WTC11 (cell line): ENCODE data around the gene PDGFRB. TPM values are rescaled to one million over a fixed set of nuclear protein-coding genes. Genes with fewer than 3 reads are reported as not detected.

Experiments
- ATAC-seq: fragments of 200-7000 bp; cut with Tn5 transposase; 2 replicates; pipeline ENCODE4 v1.10.0; 2021; ENCODE audit warnings: mild to moderate bottlenecking, moderate library complexity
- CTCF ChIA-PET: fragments of 300-600 bp; sonication (Branson Sonifier 250); formaldehyde crosslinking; loops from one replicate; lab custom pipeline; 2021; ENCODE audit warnings: antibody characterized with exemption; lab: Charles Lee
- POLR2A ChIA-PET: fragments of 350-600 bp; sonication (Branson Sonifier 250); formaldehyde crosslinking; loops from one replicate; lab custom pipeline; 2021; ENCODE audit warnings: antibody characterized with exemption; lab: Charles Lee
- DNase-seq: peaks from one replicate; pipeline ENCODE4 v3.0.0; 2021; ENCODE audit warnings: low spot score
- H3K27ac Mint-ChIP-seq: 2 replicates; pipeline ENCODE4 v1.8.0; 2021; ENCODE audit warnings: mixed read lengths
- H3K27me3 Mint-ChIP-seq: 2 replicates; pipeline ENCODE4 v1.8.0; 2021; ENCODE audit warnings: low read depth, mild to moderate bottlenecking, moderate library complexity, mixed read lengths
- H3K36me3 Mint-ChIP-seq: 2 replicates; pipeline ENCODE4 v1.8.0; 2021; ENCODE audit warnings: mixed read lengths
- H3K4me1 Mint-ChIP-seq: 2 replicates; pipeline ENCODE4 v1.8.0; 2022; ENCODE audit warnings: mixed read lengths
- H3K4me3 Mint-ChIP-seq: 2 replicates; pipeline ENCODE4 v1.8.0; 2021; ENCODE audit warnings: mild to moderate bottlenecking, moderate library complexity, mixed read lengths
- H3K9me3 Mint-ChIP-seq: 2 replicates; pipeline ENCODE4 v1.8.0; 2021; ENCODE audit warnings: mixed read lengths
- AFF4 ChIP-seq: sonication (generic); formaldehyde crosslinking; IDR thresholded peaks from 2 replicates; pipeline ENCODE4 v1.8.1; 2023; ENCODE audit warnings: mild to moderate bottlenecking, missing genetic modification reagents, borderline replicate concordance
- CDX4 ChIP-seq: fragments of 250-450 bp; sonication (Bioruptor Pico); IDR thresholded peaks from 2 replicates; pipeline ENCODE4 v1.9.0; 2021; ENCODE audit warnings: moderate library complexity, mild to moderate bottlenecking, inconsistent platforms, borderline replicate concordance
- ESRRA ChIP-seq: sonication (generic); formaldehyde crosslinking; IDR thresholded peaks from 2 replicates; pipeline ENCODE4 v1.8.1; 2022; ENCODE audit warnings: mild to moderate bottlenecking, missing genetic modification reagents, borderline replicate concordance
- GRHL2 ChIP-seq: fragments of 250-450 bp; sonication (Bioruptor Pico); IDR thresholded peaks from 2 replicates; pipeline ENCODE4 v1.8.0; 2022; ENCODE audit warnings: mild to moderate bottlenecking, moderate library complexity; ENCODE audit not compliant: insufficient replicate concordance, severe bottlenecking
- MXD4 ChIP-seq: fragments of 250-450 bp; sonication (Bioruptor Pico); IDR thresholded peaks from 2 replicates; pipeline ENCODE4 v1.8.0; 2021; ENCODE audit warnings: mild to moderate bottlenecking, moderate library complexity, borderline replicate concordance
- PRRX2 ChIP-seq: fragments of 250-450 bp; sonication (Bioruptor Pico); IDR thresholded peaks from 2 replicates; pipeline ENCODE4 v1.8.0; 2021; ENCODE audit warnings: mild to moderate bottlenecking
- RORB ChIP-seq: fragments of 250-450 bp; sonication (Bioruptor Pico); IDR thresholded peaks from 2 replicates; pipeline ENCODE4 v1.9.0; 2021; ENCODE audit warnings: mild to moderate bottlenecking
- SMAD4 ChIP-seq: sonication (generic); formaldehyde crosslinking; IDR thresholded peaks from 2 replicates; pipeline ENCODE4 v1.8.0; 2022; ENCODE audit warnings: mild to moderate bottlenecking, missing genetic modification reagents
- STAT6 ChIP-seq: sonication (generic); formaldehyde crosslinking; conservative IDR thresholded peaks from 2 replicates; pipeline ENCODE4 v1.8.1; 2023; ENCODE audit warnings: mild to moderate bottlenecking, low read depth, missing genetic modification reagents, moderate library complexity
- TEAD1 ChIP-seq: sonication (generic); formaldehyde crosslinking; IDR thresholded peaks from 2 replicates; pipeline ENCODE4 v1.8.0; 2022; ENCODE audit warnings: mild to moderate bottlenecking, missing genetic modification reagents
- ZMAT4 ChIP-seq: fragments of 250-450 bp; sonication (Bioruptor Pico); IDR thresholded peaks from 2 replicates; pipeline ENCODE4 v1.9.0; 2021; ENCODE audit warnings: mild to moderate bottlenecking
- ZNF396 ChIP-seq: fragments of 250-450 bp; sonication (Bioruptor Pico); IDR thresholded peaks from 2 replicates; pipeline ENCODE4 v1.8.0; 2021; ENCODE audit warnings: mild to moderate bottlenecking, moderate library complexity, borderline replicate concordance
- ZNF532 ChIP-seq: fragments of 250-450 bp; sonication (Bioruptor Pico); IDR thresholded peaks from 2 replicates; pipeline ENCODE4 v1.9.0; 2021; ENCODE audit warnings: mild to moderate bottlenecking, borderline replicate concordance
- total RNA-seq: library from RNA; stranded (reverse); gene quantifications from 3 replicates; pipeline ENCODE4 v1.2.3, GENCODE V29; 2021

Gene PDGFRB
- total RNA-seq, 1 experiment from 2014 or later, result 5.1 TPM

- TF ChIP-seq ZNF532 (CRISPR knock-in tag), result no peak
- TF ChIP-seq, all 79 proteins: peak for 0
Measured at GRCh38 chr5:150120062-150120441, 35.6 kb downstream of the PDGFRB start (continued).

GRCh38 chr5:150119421-150120061, 36.1 kb downstream of the PDGFRB start:
- no peaks in the 10 kb centered on the region for H3K27me3 Mint-ChIP-seq
- TF ChIP-seq AFF4 (CRISPR knock-in tag) (no peak), RORB (CRISPR knock-in tag) (no peak), CDX4 (no peak), ESRRA (CRISPR knock-in tag) (no peak), ZMAT4 (CRISPR knock-in tag) (no peak), GRHL2 (no peak), STAT6 (CRISPR knock-in tag) (no peak), ZNF396 (CRISPR knock-in tag) (no peak), MXD4 (CRISPR knock-in tag) (no peak), PRRX2 (CRISPR knock-in tag) (no peak), SMAD4 (no peak), TEAD1 (CRISPR knock-in tag) (no peak)
- no peaks in the 10 kb centered on the region for H3K9me3 Mint-ChIP-seq
- no peak overlapping the region for H3K27ac Mint-ChIP-seq
- ChIA-PET CTCF (interaction anchor here (1.0 kb wide), 1 partner anchor 99 kb away, joined by 3 read pairs; no protein-coding TSS in a partner anchor), POLR2A (no interaction called here)
- no peak overlapping the region for H3K4me3 Mint-ChIP-seq
- H3K36me3 Mint-ChIP-seq, result no peaks in the 10 kb centered on the region
- ATAC-seq, result no peak
- peaks cover 10% of the 10 kb centered on the region for H3K4me1 Mint-ChIP-seq
- DNase-seq, result no peak
